G401 (cell line): Measurements from ENCODE around the gene KIF16B. TPM values are rescaled to one million over a fixed set of nuclear protein-coding genes. Genes with fewer than 3 reads are reported as not detected.

Experiments used
- DNase-seq: peaks from one replicate; pipeline ENCODE4 v3.0.0-alpha.2; 2015; ENCODE audit warnings: low spot score
- in situ Hi-C: cut with HindIII; loops from 2 replicates; pipeline ENCODE4 v1.10.0; 2016; ENCODE audit warnings: low sequenced_read_pairs, mixed read lengths
- total RNA-seq: library from RNA; depleted of rRNA; stranded (reverse); fragments of >200 nt; shearing (Covaris generic); gene quantifications from 2 replicates; pipeline ENCODE4 v1.2.3, GENCODE V29; 2014; rRNA removed

Gene KIF16B, protein sequence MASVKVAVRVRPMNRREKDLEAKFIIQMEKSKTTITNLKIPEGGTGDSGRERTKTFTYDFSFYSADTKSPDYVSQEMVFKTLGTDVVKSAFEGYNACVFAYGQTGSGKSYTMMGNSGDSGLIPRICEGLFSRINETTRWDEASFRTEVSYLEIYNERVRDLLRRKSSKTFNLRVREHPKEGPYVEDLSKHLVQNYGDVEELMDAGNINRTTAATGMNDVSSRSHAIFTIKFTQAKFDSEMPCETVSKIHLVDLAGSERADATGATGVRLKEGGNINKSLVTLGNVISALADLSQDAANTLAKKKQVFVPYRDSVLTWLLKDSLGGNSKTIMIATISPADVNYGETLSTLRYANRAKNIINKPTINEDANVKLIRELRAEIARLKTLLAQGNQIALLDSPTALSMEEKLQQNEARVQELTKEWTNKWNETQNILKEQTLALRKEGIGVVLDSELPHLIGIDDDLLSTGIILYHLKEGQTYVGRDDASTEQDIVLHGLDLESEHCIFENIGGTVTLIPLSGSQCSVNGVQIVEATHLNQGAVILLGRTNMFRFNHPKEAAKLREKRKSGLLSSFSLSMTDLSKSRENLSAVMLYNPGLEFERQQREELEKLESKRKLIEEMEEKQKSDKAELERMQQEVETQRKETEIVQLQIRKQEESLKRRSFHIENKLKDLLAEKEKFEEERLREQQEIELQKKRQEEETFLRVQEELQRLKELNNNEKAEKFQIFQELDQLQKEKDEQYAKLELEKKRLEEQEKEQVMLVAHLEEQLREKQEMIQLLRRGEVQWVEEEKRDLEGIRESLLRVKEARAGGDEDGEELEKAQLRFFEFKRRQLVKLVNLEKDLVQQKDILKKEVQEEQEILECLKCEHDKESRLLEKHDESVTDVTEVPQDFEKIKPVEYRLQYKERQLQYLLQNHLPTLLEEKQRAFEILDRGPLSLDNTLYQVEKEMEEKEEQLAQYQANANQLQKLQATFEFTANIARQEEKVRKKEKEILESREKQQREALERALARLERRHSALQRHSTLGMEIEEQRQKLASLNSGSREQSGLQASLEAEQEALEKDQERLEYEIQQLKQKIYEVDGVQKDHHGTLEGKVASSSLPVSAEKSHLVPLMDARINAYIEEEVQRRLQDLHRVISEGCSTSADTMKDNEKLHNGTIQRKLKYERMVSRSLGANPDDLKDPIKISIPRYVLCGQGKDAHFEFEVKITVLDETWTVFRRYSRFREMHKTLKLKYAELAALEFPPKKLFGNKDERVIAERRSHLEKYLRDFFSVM (N-terminal part only)
- 5.4 and 23.7 TPM in 2 replicates for total RNA-seq

DNA sequence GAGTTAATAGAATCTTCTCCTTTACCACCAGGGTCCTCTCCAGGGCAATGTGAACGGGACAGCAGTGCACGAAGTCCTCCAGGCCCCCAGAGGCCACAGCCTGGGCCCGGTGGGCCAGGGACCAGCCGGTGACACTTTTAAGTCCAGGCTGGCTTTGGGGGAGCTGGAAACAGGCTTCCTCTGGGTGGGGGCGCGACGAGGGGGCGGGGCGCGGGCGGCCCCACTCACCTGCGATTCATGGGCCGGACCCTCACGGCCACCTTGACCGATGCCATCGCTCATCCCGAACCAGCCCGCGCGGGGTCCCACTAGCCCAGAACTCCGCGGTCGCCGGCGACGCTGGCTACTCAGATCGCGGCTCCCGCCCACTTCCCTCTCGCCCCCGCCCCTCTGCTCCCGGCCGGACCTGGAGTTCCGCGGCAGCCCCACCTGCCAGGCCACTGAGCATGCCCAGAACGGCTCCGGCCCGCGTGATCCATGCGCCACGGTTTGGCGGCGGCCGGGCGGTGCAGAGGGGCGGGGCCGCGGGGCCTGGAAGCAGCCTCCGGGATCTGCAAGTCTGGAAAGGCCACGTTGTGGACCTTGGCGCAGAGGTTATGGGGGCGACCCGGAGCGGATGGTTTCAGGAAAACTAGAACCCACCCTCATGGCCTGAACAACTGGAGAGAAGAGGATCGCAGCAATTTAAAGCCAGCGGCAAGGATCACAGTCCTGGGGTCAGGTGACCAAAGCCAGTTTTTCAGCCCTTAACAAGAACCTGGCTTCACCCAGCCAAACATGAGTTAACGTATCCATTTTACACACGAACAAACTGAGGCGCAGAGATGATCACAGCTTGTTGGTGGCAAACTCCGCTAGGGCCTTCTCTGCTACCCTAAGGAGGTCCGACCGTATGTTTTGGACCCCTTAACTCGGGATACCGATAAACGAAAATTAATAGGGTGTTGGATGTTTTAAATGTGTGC lies at the start of gene KIF16B:
Gene KIF16B (minus strand): TSS at position 448 of the 965 bp plus-strand sequence. CDS start 173 bp downstream, at position 275.
- peak; percentile 86 for DNase-seq
- in situ Hi-C loops, result no loop called here

DNA sequence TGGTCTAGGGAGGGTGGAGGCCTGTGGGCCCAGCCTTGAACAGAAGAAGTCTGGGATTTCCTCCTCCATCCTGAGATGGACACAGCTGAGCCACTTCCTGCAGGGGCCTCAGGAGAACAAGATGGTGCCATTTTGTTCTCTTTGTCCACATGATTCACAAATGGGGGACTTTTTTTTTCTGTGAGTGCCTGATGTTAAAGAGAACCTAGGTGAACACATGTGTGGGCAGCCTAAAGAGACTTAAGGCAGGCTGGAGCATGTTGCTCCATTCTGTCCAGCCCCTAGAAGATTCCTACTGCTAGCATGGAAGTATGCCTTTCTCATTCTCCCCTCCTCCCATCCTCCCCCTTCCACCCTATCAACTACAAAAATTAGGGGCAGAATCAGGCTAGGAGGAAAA lies 49.3 kb upstream of the KIF16B start:
- DNase-seq, result no peak
- in situ Hi-C loops, result no loop called here

DNA sequence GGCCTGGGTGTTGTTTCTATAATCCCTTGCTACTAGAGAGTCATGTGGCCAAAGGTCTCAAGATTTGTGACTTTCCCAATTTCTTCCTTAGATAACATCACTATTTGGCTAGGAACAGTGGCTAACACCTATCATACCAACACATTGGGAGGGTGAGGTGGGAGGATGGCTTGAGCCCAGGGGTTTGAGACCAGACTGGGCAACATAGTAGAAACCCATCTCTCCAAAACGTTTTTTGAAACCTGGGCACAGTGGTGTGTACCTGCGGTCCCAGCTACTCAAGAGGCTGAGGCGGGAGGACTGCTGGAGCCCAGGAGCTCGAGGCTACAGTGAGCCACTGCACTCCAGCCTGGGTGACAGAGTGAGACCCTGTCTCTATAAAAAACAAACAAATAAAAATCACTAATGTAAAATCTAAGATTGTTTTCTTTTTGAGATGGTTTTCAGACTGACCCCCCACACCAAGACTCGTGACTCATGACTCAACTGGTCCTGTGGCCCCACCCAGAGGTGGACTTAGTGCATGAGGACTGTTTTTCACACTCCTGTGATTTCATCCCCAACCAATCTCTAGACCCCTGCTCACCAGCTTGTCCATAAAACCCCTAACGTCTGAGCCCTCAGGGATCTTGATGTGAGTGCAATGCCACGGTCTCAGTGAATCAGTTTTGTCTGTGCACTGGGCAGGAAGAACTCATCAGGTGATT lies 48.3 kb upstream of the KIF16B start:
- in situ Hi-C loops, result no loop called here
- no peak for DNase-seq

DNA sequence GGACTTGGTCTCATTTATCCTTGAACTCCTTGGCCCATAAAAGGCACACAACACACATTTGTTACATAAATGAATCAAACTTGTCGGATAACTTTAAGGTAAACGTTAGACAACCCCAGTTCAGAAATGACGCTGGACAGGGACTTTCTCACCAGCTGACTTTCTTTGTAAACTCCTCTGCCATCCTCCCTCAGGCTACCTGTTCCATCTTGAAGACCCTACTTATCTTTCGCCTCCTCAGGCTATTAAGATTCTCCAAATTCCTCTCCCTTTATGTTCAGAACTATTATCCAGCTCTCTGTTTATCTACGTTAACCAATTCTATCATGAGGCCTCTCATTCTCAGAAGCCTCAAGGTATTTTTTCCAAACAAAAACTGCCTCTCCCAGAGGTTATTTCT lies 47.7 kb upstream of the KIF16B start:
- DNase-seq, result no peak
- in situ Hi-C loops, result no loop called here

DNA sequence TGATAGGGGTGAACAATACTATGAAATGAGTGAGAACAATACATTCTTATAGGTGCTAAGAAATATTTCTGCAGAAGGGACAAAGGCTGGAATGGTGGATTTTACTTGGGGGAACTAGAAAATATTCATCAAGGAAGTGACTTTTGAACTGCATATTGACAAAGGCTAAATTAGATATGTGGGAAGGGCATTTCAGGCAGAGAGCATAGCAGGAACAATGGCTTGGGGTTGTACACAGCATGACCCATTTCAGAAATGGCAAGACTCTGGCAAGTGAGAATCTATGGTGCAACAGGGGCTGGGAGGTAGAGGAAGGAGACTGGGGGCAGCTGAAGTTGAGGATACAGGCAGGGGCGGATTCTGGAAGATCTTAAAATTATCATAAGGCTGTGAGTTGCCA lies 46.7 kb upstream of the KIF16B start:
- in situ Hi-C loops, result no loop called here
- no peak for DNase-seq

DNA sequence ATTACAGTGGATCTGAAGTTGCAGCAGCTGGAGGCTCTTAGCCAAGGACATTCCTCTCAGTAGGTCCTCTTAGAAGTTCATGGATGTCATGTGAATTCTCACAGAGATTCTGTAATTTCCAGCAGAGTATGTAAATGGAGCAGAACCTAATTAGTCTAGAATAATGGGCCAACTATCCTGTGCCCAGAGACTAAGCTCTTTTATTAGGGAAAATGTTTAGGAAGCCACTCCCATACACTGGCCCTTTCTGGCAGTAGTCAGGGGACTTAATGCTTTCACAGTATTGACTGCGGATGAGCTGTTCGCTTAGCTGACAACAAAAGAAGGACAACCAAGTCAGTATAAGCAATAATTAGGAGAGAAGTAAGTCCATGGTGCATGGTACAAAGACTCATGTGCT lies 43.8 kb upstream of the KIF16B start:
- in situ Hi-C loops, result no loop called here
- DNase-seq, result no peak

DNA sequence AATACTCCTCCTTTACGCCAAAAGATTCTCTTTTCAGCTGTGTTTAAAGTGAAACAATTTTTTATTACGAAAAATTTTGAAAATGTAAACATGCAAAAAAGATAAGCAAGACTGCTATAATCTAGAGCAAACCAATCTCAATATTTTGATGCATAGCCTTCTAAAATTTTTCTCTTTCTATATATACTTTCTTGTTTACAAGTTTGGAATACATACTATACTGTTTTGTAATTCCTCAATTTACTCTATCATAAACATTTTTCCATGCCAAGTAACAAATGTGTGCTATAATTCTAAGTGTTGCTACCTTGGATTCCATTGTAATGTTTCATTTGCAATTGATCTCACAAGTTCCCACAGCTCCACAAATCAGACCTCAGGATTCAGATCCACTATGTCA lies 43.1 kb upstream of the KIF16B start:
- DNase-seq, result no peak
- in situ Hi-C loops, result no loop called here

DNA sequence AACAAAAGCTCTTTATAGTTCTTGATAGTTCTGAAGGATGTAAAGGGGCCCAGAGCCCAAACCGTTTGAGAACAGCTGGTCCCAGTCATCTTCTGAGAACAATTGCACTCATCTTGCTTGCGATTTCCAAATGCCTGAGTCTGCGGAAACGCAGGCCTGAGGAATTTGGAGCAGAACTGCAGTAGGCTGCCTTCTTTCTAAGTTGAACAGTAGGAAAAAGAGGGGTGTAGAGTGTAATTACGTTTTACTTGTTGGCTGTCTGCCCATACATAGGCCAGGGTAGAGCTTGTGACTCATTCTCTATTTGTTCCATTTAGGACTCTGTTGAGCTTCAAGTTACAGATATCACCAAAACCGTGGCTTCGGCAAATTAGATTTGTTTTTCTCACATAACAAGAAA lies 42.0 kb upstream of the KIF16B start:
- no peak for DNase-seq

DNA sequence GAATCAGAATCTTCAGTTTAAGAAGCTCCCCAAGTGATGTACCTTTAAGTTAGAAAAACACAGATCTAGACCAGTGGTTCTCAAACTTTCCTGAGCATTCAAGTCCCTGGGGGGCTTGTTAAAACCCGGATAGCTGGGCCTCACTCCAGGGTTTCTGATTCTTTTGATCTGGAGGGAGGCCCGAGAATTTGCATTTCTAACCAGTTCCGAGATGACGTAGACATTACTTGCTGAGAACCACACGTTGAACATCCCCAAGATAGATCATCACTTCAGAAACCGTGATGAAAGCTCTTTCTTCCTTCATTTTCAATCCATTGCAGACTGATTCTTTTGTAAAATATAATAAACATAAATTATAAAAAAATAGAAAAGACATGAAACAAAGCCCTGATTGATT lies 40.7 kb upstream of the KIF16B start:
- in situ Hi-C loops, result no loop called here

More for the DNA sequence above, 42.0 kb upstream of the KIF16B start:
- in situ Hi-C loops, result no loop called here

DNA sequence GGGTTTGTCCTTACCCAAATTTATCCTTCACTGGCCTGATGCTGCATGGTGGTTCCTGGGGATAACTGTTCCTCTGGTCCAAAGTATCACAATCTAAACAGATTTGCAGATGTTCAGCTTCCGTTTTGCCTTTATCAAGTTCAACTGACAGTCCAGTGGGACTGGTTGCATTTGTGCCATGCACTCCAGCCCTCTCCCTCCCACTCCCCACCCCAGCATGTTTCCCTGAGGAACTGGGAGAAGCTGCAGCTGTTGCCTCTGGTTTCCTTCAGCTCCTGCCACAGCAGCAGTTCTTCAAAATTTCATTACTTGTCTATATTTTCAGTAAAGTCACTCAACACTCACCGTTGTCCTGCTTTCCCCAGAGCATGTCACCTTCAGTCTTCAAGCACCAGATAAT lies 39.5 kb upstream of the KIF16B start:
- in situ Hi-C loops, result no loop called here

More for the DNA sequence above, 40.7 kb upstream of the KIF16B start:
- no peak for DNase-seq

DNA sequence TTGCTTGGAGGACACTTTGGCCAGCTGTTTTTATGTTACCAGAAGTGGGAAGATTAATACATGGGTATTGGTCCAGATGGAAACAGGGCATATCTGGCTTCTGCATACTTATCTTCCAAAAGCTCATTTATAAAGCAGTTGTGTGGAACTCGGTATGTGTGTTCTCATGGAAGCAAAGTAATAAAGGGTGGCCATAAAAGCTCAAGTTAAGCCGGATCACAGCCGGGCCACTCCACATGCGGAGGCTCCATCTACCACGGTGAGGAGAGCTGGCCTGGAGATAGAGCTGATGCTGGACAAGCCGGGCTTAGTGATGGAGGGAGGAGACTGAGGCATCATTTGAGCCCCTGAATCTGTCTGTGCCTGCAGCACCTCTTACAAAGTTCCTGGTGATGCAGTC lies 38.6 kb upstream of the KIF16B start:
- in situ Hi-C loops, result no loop called here
- DNase-seq, result no peak

More for the DNA sequence above, 39.5 kb upstream of the KIF16B start:
- DNase-seq, result no peak

DNA sequence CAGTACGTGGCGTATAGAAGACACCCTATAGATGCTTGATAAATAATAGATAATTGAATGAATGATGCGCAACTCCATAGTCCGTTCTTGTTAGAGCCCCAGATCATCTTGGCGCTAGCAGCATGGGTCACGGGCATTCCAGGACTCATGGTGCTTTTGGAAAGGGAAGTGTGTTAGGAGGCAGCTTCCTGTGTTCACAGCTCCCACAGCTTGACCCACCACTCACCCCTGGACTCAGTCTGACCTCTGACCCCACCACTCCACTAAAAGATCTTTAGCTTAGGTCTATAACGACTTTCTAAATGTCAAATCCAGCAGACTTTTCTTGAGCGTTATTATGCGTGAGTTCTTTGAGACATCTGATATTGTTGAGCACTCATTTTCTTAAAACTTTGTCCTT lies 35.8 kb upstream of the KIF16B start:
- DNase-seq, result no peak
- in situ Hi-C loops, result no loop called here

DNA sequence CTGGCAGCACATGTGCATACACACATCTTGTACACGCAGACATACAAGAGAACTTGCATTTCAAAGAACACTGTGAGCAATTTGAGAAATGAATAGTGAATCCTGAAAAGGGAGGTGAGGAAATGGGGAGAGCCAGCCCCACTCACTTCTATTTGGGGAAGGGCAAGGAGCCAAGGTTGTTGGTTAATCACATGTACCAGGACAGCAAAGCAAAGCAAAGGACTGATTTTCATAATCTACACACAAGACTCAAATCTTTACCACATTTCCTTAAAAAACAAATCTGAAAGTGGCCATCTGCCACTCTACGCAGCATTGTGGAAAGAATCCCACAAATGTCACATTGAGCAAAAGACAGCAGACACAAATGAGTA lies 35.0 kb upstream of the KIF16B start:
- in situ Hi-C loops, result no loop called here
- DNase-seq, result no peak

DNA sequence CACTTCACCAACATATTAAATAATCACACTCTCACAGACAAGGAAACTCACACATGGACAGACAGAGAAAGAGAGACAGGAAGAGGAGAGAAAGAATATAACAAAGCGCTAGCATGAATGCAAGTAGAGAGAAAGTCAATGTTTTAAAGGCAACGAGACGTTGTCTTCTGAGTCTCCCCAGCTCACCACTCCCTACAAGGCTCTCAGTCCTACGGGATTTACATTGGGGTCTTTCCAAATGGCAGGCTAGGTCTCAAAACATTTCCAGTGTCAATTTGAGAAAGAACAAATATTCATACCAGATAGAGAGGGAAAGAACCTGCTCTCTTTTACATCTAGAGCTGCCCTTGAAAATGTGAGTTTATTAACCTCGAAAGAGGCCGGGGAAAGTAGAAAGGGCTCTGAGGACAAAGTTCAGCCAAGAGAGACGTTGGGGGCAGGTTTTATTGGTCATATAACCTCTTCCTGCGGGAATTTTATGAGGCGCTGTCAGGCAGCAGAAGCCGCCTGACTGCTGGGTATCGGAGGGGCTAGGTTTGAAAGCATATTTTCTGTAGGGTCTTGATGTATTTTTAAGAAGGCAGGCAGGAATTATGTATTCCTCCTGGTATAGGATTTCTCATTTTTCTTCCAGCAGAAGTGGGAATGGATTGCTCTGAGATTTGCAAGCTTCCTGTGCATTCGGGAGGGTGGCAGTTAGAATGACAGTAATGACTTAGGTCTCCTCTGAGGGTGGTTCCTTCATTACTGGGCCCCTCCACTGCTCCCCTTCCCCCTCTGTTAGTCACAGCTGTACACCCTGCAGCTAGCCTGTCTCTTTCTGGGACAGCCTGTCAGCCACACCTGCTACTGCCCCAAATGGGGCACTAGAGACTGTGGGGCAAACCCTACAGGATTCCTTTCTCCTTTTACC lies 34.4 kb upstream of the KIF16B start:
- in situ Hi-C loops, result no loop called here
- no peak for DNase-seq

DNA sequence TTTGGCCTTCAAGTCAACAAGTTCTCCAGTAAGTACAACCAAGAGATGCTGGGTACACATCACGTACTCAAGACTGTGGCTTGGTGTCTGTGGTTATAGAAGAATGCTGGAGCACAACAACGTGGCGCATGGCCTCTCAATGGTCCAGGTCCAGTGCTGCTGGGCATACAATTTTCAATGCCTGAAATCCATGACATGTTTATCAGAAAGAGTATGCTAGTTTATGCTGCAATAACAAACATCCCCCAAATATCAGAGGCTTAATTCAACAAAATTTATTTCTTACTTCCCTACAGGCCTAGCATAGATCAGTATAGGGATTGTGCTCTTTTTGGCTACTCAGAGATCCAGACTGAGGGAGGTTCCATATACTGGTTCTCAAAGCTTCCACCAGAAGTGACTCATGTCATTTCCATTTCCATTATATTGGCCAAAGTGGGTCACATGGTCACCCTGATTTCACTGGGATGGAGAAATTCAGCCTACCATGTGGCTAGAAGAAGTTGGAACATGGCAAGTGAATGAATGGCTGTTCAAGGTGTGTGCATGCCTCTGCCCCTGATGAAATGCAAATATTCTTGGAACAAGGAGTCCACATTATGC lies 33.3 kb upstream of the KIF16B start:
- DNase-seq, result no peak
- in situ Hi-C loops, result no loop called here

DNA sequence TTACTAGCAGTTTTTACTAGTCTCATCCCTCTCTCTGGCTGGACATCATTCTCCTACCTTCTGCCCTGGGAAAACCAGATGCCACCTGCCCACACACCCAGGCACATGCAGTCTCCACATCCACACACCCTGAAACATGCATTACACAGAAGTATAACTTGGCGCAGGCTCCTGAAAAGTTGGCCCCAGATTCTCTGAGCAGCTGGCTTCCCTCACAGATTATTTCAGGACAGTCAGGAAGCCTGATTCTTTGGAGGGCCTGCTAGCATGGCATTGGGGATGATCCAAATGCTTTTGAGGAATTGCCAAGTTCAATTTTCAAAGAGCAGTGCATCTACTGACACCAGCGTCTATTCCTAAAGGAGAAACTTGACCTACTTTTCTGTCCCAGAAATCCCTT lies 27.8 kb upstream of the KIF16B start:
- peak; percentile 5 for DNase-seq
- in situ Hi-C loops, result no loop called here

DNA sequence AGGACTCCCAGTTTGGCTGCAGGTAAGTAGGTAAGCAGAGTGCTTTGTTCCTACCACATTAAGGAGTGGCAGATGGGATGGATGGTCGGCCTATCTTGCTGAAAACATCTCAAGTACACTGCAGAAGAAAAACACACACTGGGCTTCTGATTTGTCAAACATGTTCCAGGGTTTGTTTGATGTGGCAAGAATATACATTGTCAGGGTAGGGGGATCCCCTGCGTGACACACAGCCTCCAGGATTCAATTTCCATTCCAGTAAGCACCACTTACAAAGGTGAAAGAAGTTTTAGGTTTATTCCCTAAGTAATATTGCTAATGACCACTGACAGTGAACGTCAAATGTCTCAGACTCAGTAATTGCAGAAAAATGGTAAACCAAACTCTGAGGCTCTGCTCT lies 26.0 kb upstream of the KIF16B start:
- no peak for DNase-seq
- in situ Hi-C loops, result no loop called here
